ENCODE data around the gene CAMK4.

- no peak for TF ChIP-seq ZNF274 (IDR thresholded peaks at IDR 0.05; ENCODE audit: borderline replicate concordance, extremely low read depth, low read length)
- TF ChIP-seq EP300 (IDR thresholded peaks at IDR 0.05; ENCODE audit: borderline replicate concordance in 1 of 2, low read depth in 2 of 2, low read length in 2 of 2) = no peak
Observed at GRCh38 chr5:111537141-111538024, 313.2 kb downstream of the CAMK4 start.

All from H1 (cell line).